Measurements from ENCODE around the gene LRMDA.
A peak's percentile ranks its signal among the peaks of the same experiment; 100 is the strongest.

The LRMDA gene

GRCh38 chr10:76129213-76129612 is 697.8 kb downstream of the LRMDA start:
- no peak for TF ChIP-seq CTCF (IDR thresholded peaks at IDR 0.05; ENCODE audit: low read depth, low read length)
- no peak for DNase-seq (ENCODE audit: extremely low read depth, low read depth)

- DNase-seq (ENCODE audit: extremely low read depth, low read depth): no peak
- no peak for TF ChIP-seq CTCF (IDR thresholded peaks at IDR 0.05; ENCODE audit: low read depth, low read length)
These were observed 699.5 kb downstream of the LRMDA start for GRCh38 chr10:76130892-76131291.

GRCh38 chr10:76133597-76134255 is 702.3 kb downstream of the LRMDA start:
- DNase-seq (ENCODE audit: extremely low read depth, low read depth): peak; percentile 69
- TF ChIP-seq CTCF (IDR thresholded peaks at IDR 0.05; ENCODE audit: low read depth, low read length): no peak

- TF ChIP-seq CTCF (IDR thresholded peaks at IDR 0.05; ENCODE audit: low read depth, low read length): no peak
- no peak for DNase-seq (ENCODE audit: extremely low read depth, low read depth)
These were observed 705.5 kb downstream of the LRMDA start for GRCh38 chr10:76136961-76137360.

GRCh38 chr10:76138286-76138685 is 706.9 kb downstream of the LRMDA start:
- DNase-seq (ENCODE audit: extremely low read depth, low read depth): no peak
- no peak for TF ChIP-seq CTCF (IDR thresholded peaks at IDR 0.05; ENCODE audit: low read depth, low read length)

- TF ChIP-seq CTCF (IDR thresholded peaks at IDR 0.05; ENCODE audit: low read depth, low read length): no peak
- no peak for DNase-seq (ENCODE audit: extremely low read depth, low read depth)
These were observed 707.5 kb downstream of the LRMDA start for GRCh38 chr10:76138906-76139305.

- TF ChIP-seq CTCF (IDR thresholded peaks at IDR 0.05; ENCODE audit: low read depth, low read length): no peak
- DNase-seq (ENCODE audit: extremely low read depth, low read depth): no peak
These were observed 708.0 kb downstream of the LRMDA start for GRCh38 chr10:76139431-76139830.

Measured in AG09319 (cell line).